ENCODE measurements around the gene ERFE. TPM values are rescaled to one million over a fixed set of nuclear protein-coding genes. Genes with fewer than 3 reads are reported as not detected.

Gene ERFE
- total RNA-seq, 1 experiment from 2014 or later: 10.3 TPM

- no peaks in the 10 kb centered on the region for H3K9me3 ChIP-seq (ENCODE audit: control insufficient read depth, insufficient read depth, low read depth, low read length)
- ChIA-PET POLR2A (no interaction called here), CTCF (no interaction called here)
- in situ Hi-C loops (cut with HindIII; ENCODE audit: low pct_unique_long_range_greater_than_20kb, low sequenced_read_pairs): no loop called here
- DNase-seq (ENCODE audit: low read depth, low spot score) (no peak), ATAC-seq (no peak)
- no peaks in the 10 kb centered on the region for H3K36me3 ChIP-seq (ENCODE audit: control insufficient read depth, insufficient read depth, low read length)
- no TSS peak for BruUV-seq (replicated peaks)
- H3K27ac ChIP-seq (ENCODE audit: low read length): no peak overlapping the region
- H3K27me3 ChIP-seq (ENCODE audit: control insufficient read depth, insufficient read depth, low read length): no peaks in the 10 kb centered on the region
- H3K4me1 ChIP-seq (ENCODE audit: control insufficient read depth, insufficient read depth, low read length): peaks cover 30% of the 10 kb centered on the region
- intact Hi-C loops (cut with micrococcal nuclease; ENCODE audit: unreplicated experiment): no loop called here
- TF ChIP-seq REST (IDR thresholded peaks at IDR 0.05; ENCODE audit: insufficient read depth in 1 of 2, low read depth in 2 of 2, low read length in 1 of 2): no peak
- no peak for TF ChIP-seq SIN3A (IDR thresholded peaks at IDR 0.05; ENCODE audit: borderline replicate concordance, insufficient read depth, low read depth, low read length)
- TF ChIP-seq CTCF (IDR thresholded peaks at IDR 0.05): no peak
- TF ChIP-seq POLR2AphosphoS5 (IDR thresholded peaks at IDR 0.05; ENCODE audit: low read depth, low read length): no peak
- TF ChIP-seq TCF7L2 (IDR thresholded peaks at IDR 0.05; ENCODE audit: low read depth, low read length): no peak
- no peak overlapping the region for H3K4me3 ChIP-seq (ENCODE audit: low read depth in 2 of 2, low read length in 2 of 2)
Observed at GRCh38 chr2:238144262-238144661, 14.5 kb upstream of the ERFE start.

GRCh38 chr2:238145046-238145445, 13.7 kb upstream of the ERFE start:
- DNase-seq (ENCODE audit: low read depth, low spot score) (no peak), ATAC-seq (no peak)
- no TSS peak for BruUV-seq (replicated peaks)
- ChIA-PET POLR2A (no interaction called here), CTCF (no interaction called here)
- Histone ChIP-seq H3K4me3 (ENCODE audit: low read depth in 2 of 2, low read length in 2 of 2) (no peak overlapping the region), H3K4me1 (ENCODE audit: control insufficient read depth, insufficient read depth, low read length) (peaks cover 27% of the 10 kb centered on the region), H3K27me3 (ENCODE audit: control insufficient read depth, insufficient read depth, low read length) (no peaks in the 10 kb centered on the region), H3K27ac (ENCODE audit: low read length) (no peak overlapping the region), H3K36me3 (ENCODE audit: control insufficient read depth, insufficient read depth, low read length) (no peaks in the 10 kb centered on the region), H3K9me3 (ENCODE audit: control insufficient read depth, insufficient read depth, low read depth, low read length) (no peaks in the 10 kb centered on the region)
- TF ChIP-seq POLR2AphosphoS5 (IDR thresholded peaks at IDR 0.05; ENCODE audit: low read depth, low read length): no peak
- TF ChIP-seq REST (IDR thresholded peaks at IDR 0.05; ENCODE audit: insufficient read depth in 1 of 2, low read depth in 2 of 2, low read length in 1 of 2): no peak
- no peak for TF ChIP-seq CTCF (IDR thresholded peaks at IDR 0.05)
- no peak for TF ChIP-seq SIN3A (IDR thresholded peaks at IDR 0.05; ENCODE audit: borderline replicate concordance, insufficient read depth, low read depth, low read length)
- TF ChIP-seq TCF7L2 (IDR thresholded peaks at IDR 0.05; ENCODE audit: low read depth, low read length): no peak
- intact Hi-C loops (cut with micrococcal nuclease; ENCODE audit: unreplicated experiment): no loop called here
- in situ Hi-C loops (cut with HindIII; ENCODE audit: low pct_unique_long_range_greater_than_20kb, low sequenced_read_pairs): no loop called here
